Right lobe of liver (tissue), 6 donors: ENCODE data around the gene LILRB1. TPM values are rescaled to one million over a fixed set of nuclear protein-coding genes. Genes with fewer than 3 reads are reported as not detected.
A peak's percentile ranks its signal among the peaks of the same experiment; 100 is the strongest.
"Not testable (repeated sequence)": the region's sequence is repeated elsewhere in the genome, so short reads cannot be mapped to it uniquely, and the experiment has no call there.

Experiments
- ATAC-seq, 4 donors: fragments of 200-7000 bp; cut with Tn5 transposase; one replicate each; pipeline ENCODE4 v1.9.1; 2020; ENCODE audit warnings: mild to moderate bottlenecking in 4 of 4, moderate library complexity in 4 of 4
- DNase-seq, 3 donors: peaks; one replicate each; pipeline ENCODE4 v3.0.0-alpha.2; 2020
- H3K27ac ChIP-seq, 3 donors: fragments of 200-600 bp; one replicate each; pipeline ENCODE4 v1.8.0; 2022
- H3K27me3 ChIP-seq, 2 donors: fragments of 200-600 bp; one replicate each; pipeline ENCODE4 v1.8.0; 2022
- H3K36me3 ChIP-seq, 4 donors: fragments of 200-600 bp; sonication (generic) in 1 of 4; one replicate each; pipeline versions ENCODE4 v1.5.1 to v1.8.0; 2017 to 2022; ENCODE audit warnings: control low read depth in 1 of 4
- H3K4me1 ChIP-seq, 4 donors: fragments of 200-600 bp; sonication (generic) in 1 of 4; one replicate each; pipeline versions ENCODE4 v1.5.1 to v1.8.0; 2017 to 2022; ENCODE audit warnings: control low read depth in 1 of 4
- H3K4me3 ChIP-seq, 3 donors: fragments of 200-600 bp; one replicate each; pipeline ENCODE4 v1.8.0; 2022
- H3K9me3 ChIP-seq, 4 donors: fragments of 200-600 bp; sonication (generic) in 1 of 4; one replicate each; pipeline versions ENCODE4 v1.5.1 to v1.8.0; 2017 to 2022; ENCODE audit warnings: control low read depth in 1 of 4
- CTCF ChIP-seq, 4 donors: fragments of 200-600 bp in 3 of 4; fragments of 450-650 bp in 1 of 4; IDR thresholded peaks; one replicate each; pipeline versions ENCODE4 v1.5.1 to v1.8.0; 2016 to 2022; ENCODE audit warnings: antibody characterized with exemption in 4 of 4, mild to moderate bottlenecking in 2 of 4
- POLR2A ChIP-seq: fragments of 450-650 bp; IDR thresholded peaks from one replicate; pipeline ENCODE4 v1.6.1; 2017; ENCODE audit warnings: antibody characterized with exemption, mild to moderate bottlenecking
- WGBS: methylation state at CpG from one replicate; pipeline ENCODE4 v1.1.6; 2018; ENCODE audit warnings: low coverage, low lambda C conversion rate; ENCODE audit not compliant: insufficient coverage; ENCODE audit errors: missing lambda C conversion rate; 5-methylcytosine and 5-hydroxymethylcytosine counted together
- intact Hi-C, 2 donors: fragments of 100-400 bp; cut with DNase I; formaldehyde crosslinking; loops; one replicate each; pipeline versions ENCODE4 v1.11.2 to v1.14.1; 2022
- long read RNA-seq: library from polyadenylated mRNA; unstranded; transcript quantifications from one replicate; pipeline ENCODE4 v2.0.0, GENCODE V29; 2019
- total RNA-seq, 6 experiments: library from RNA; depleted of rRNA in 2 of 6; stranded (reverse); fragments of >200 nt in 2 of 6; fragmentation: NEBNext Ultra II Directional in 3 of 6; extraction: Animal tissue kit (Norgen Biotek cat#: 25700) in 3 of 6; gene quantifications; one replicate each; pipeline versions ENCODE4 v1.1.0 to v1.2.4, GENCODE V29; 2016 to 2023
- donor health status: DM: no; HTN: yes; CAD: no.
- donor health status: DM: no; HTN: no; CAD: no.
- donor health status: DM: no; HTN: no; CAD: no.
- donor health status: DM: no; HTN: yes; CAD: no.
- donor health status: DM: no; HTN: yes; CAD: no.

The LILRB1 gene
- 10 to 100 TPM in 1 of 6 experiments, 1 to 10 TPM in 5; 1.7 to 21.9 (median 4.1) TPM for total RNA-seq
- long read RNA-seq, partial matches to known transcripts: 1 of 1 reads
- long read RNA-seq, other reads (novel, unspliced or antisense): 0 of 1 reads

- ATAC-seq: peak in 3 of 4 donors; percentile 26 to 60 (median 37)
- H3K27me3 ChIP-seq, H3K9me3 ChIP-seq, H3K4me1 ChIP-seq, DNase-seq, intact Hi-C loops, H3K27ac ChIP-seq, H3K36me3 ChIP-seq: not testable (repeated sequence)
- H3K4me3 ChIP-seq: peak within 1 kb of the TSS in 1 of 3 donors; percentile 18
- WGBS: 48% methylated on average over 9 of the region's 9 CpGs
Observed at GRCh38 chr19:54630262-54630661, at the start of gene LILRB1. Gene LILRB1, plus strand, starts transcription at chr19:54630484. Its CDS starts 590 bp downstream, at chr19:54631074.

GRCh38 chr19:54586397-54586796 is 43.9 kb upstream of the LILRB1 start:
- Histone ChIP-seq H3K4me1 (no peaks in the 10 kb centered on the region), H3K4me3 (no peak overlapping the region), H3K9me3 (no peaks in the 10 kb centered on the region), H3K27ac (no peak overlapping the region), H3K36me3 (no peaks in the 10 kb centered on the region), H3K27me3 (no peaks in the 10 kb centered on the region)
- DNase-seq: no peak
- 24% methylated on average over 5 of the region's 5 CpGs for WGBS
- no peak for TF ChIP-seq CTCF (IDR thresholded peaks at IDR 0.05)
- TF ChIP-seq POLR2A: no peak
- intact Hi-C loops: no loop called here
- ATAC-seq: no peak

- WGBS: 10% methylated on average over 2 of the region's 7 CpGs
- H3K9me3 ChIP-seq: no peaks in the 10 kb centered on the region
- intact Hi-C loops: no loop called here
- H3K4me1 ChIP-seq: no peaks in the 10 kb centered on the region
- no peaks in the 10 kb centered on the region for H3K27me3 ChIP-seq
- no peak for TF ChIP-seq CTCF (IDR thresholded peaks at IDR 0.05)
- TF ChIP-seq POLR2A: no peak
- no peak overlapping the region for H3K27ac ChIP-seq
- DNase-seq: no peak
- no peak for ATAC-seq
- no peaks in the 10 kb centered on the region for H3K36me3 ChIP-seq
- no peak overlapping the region for H3K4me3 ChIP-seq
Observed at GRCh38 chr19:54587026-54587425, 43.3 kb upstream of the LILRB1 start.

GRCh38 chr19:54593445-54593844 is 36.8 kb upstream of the LILRB1 start, which contains the start of gene LILRA1:
Gene LILRA1, plus strand, starts transcription at chr19:54593632. Its CDS starts 613 bp downstream, at chr19:54594245.
- intact Hi-C loops, H3K27me3 ChIP-seq, DNase-seq, H3K27ac ChIP-seq, H3K36me3 ChIP-seq, H3K4me1 ChIP-seq, H3K4me3 ChIP-seq, H3K9me3 ChIP-seq: not testable (repeated sequence)
- ATAC-seq: peak; percentile 26 to 68 (median 30)
- 51% methylated on average over 4 of the region's 6 CpGs for WGBS

GRCh38 chr19:54593931-54594626 is 36.2 kb upstream of the LILRB1 start:
- intact Hi-C loops, H3K27me3 ChIP-seq, DNase-seq, H3K9me3 ChIP-seq, H3K27ac ChIP-seq, H3K4me1 ChIP-seq, H3K4me3 ChIP-seq, H3K36me3 ChIP-seq: not testable (repeated sequence)
- WGBS: 50% methylated on average over 1 of the region's 9 CpGs
- ATAC-seq: peak; percentile 54 to 72 (median 58)

GRCh38 chr19:54594737-54595136 is 35.5 kb upstream of the LILRB1 start:
- H3K27me3 ChIP-seq: no peaks in the 10 kb centered on the region
- no peak for DNase-seq
- no peaks in the 10 kb centered on the region for H3K36me3 ChIP-seq
- no peaks in the 10 kb centered on the region for H3K9me3 ChIP-seq
- no peaks in the 10 kb centered on the region for H3K4me1 ChIP-seq
- no peak overlapping the region for H3K27ac ChIP-seq
- intact Hi-C loops: no loop called here
- no peak overlapping the region for H3K4me3 ChIP-seq
- WGBS: 55% methylated on average over 4 of the region's 5 CpGs
- TF ChIP-seq POLR2A (no peak), CTCF (IDR thresholded peaks at IDR 0.05) (no peak)
- ATAC-seq: no peak

GRCh38 chr19:54595680-54596436 is 34.4 kb upstream of the LILRB1 start:
- H3K27me3 ChIP-seq, intact Hi-C loops, H3K27ac ChIP-seq, ATAC-seq, H3K9me3 ChIP-seq, H3K36me3 ChIP-seq, DNase-seq, H3K4me1 ChIP-seq, H3K4me3 ChIP-seq: not testable (repeated sequence)
- WGBS: 38% methylated on average over 6 of the region's 26 CpGs
